Neural cell (in vitro differentiated cells): ENCODE measurements around the gene ZBTB7C. TPM values are rescaled to one million over a fixed set of nuclear protein-coding genes. Genes with fewer than 3 reads are reported as not detected.

Source experiments
- H2AFZ ChIP-seq: fragments of 200-600, 300-800 bp; sonication (generic), shearing (Covaris generic); 2 replicates; pipeline ENCODE4 v1.6.0; 2014; ENCODE audit warnings: low read depth, mild to moderate bottlenecking, antibody characterized with exemption, low read length, moderate library complexity
- H3F3A ChIP-seq: fragments of 200-600 bp; shearing (Covaris generic); 2 replicates; pipeline ENCODE4 v1.6.1; 2016; ENCODE audit warnings: mild to moderate bottlenecking, moderate library complexity, mixed read lengths, antibody characterized with exemption, low read length; ENCODE audit not compliant: insufficient read depth, poor library complexity, severe bottlenecking
- H3K27ac ChIP-seq: fragments of 200-600, 300-800 bp; sonication (generic), shearing (Covaris generic); 2 replicates; pipeline ENCODE4 v1.5.1; 2014; ENCODE audit warnings: mild to moderate bottlenecking, low read length, moderate library complexity
- H3K27me3 ChIP-seq: fragments of 300-800, 200-600 bp; sonication (generic), shearing (Covaris generic); 2 replicates; pipeline ENCODE4 v1.6.0; 2014; ENCODE audit warnings: mild to moderate bottlenecking, low read depth, low read length, moderate library complexity; ENCODE audit not compliant: insufficient read depth
- H3K36me3 ChIP-seq: fragments of 300-800, 200-600 bp; sonication (generic), shearing (Covaris generic); 2 replicates; pipeline ENCODE4 v1.5.1; 2014; ENCODE audit warnings: mild to moderate bottlenecking, antibody characterized with exemption, low read length, moderate library complexity; ENCODE audit not compliant: insufficient read depth
- H3K4me2 ChIP-seq: fragments of 300-800, 200-600 bp; sonication (generic), shearing (Covaris generic); 2 replicates; pipeline ENCODE4 v1.6.0; 2014; ENCODE audit warnings: mild to moderate bottlenecking, low read length
- H3K4me3 ChIP-seq: fragments of 300-800, 200-600 bp; sonication (generic), shearing (Covaris generic); 2 replicates; pipeline ENCODE4 v1.5.1; 2014; ENCODE audit warnings: mild to moderate bottlenecking, low read length, moderate library complexity
- H3K79me2 ChIP-seq: fragments of 200-600 bp; shearing (Covaris generic); replicated peaks from 2 replicates; pipeline ENCODE4 v1.6.0; 2014; ENCODE audit warnings: mild to moderate bottlenecking, low read length, moderate library complexity; ENCODE audit not compliant: insufficient read depth
- H3K9ac ChIP-seq: fragments of 300-800, 200-600 bp; sonication (generic), shearing (Covaris generic); 2 replicates; pipeline ENCODE4 v1.6.1; 2016; ENCODE audit warnings: mild to moderate bottlenecking, low read length, mixed read lengths
- H3K9me2 ChIP-seq: fragments of 200-600 bp; shearing (Covaris generic); 2 replicates; pipeline ENCODE4 v1.6.1; 2016; ENCODE audit warnings: mild to moderate bottlenecking, low read length, mixed read lengths; ENCODE audit not compliant: insufficient read depth
- H3K9me3 ChIP-seq: fragments of 200-600, 300-800 bp; sonication (generic), shearing (Covaris generic); 2 replicates; pipeline ENCODE4 v1.6.1; 2016; ENCODE audit warnings: mild to moderate bottlenecking, mixed run types, low read length, moderate library complexity, mixed read lengths
- H4K20me1 ChIP-seq: fragments of 200-600 bp; shearing (Covaris generic); 2 replicates; pipeline ENCODE4 v1.6.1; 2016; ENCODE audit warnings: mild to moderate bottlenecking, mixed run types; ENCODE audit not compliant: insufficient read depth
- EP300 ChIP-seq: fragments of 450-650 bp; conservative IDR thresholded peaks from 2 replicates; pipeline ENCODE4 v1.6.1; 2014; ENCODE audit warnings: antibody characterized with exemption, mild to moderate bottlenecking, moderate library complexity; ENCODE audit not compliant: poor library complexity, severe bottlenecking
- EZH2 ChIP-seq: fragments of 200-600, 300-800 bp; shearing (Covaris generic), sonication (generic); IDR thresholded peaks from 2 replicates; pipeline ENCODE4 v1.6.1; 2014; ENCODE audit warnings: antibody characterized with exemption, low read length, borderline replicate concordance, mild to moderate bottlenecking; ENCODE audit not compliant: insufficient read depth, poor library complexity, severe bottlenecking
- MXI1 ChIP-seq: fragments of 450-650 bp; conservative IDR thresholded peaks from 2 replicates; pipeline ENCODE4 v1.6.1; 2014; ENCODE audit warnings: antibody characterized with exemption, mild to moderate bottlenecking; ENCODE audit not compliant: poor library complexity, severe bottlenecking
- POLR2AphosphoS5 ChIP-seq: IDR thresholded peaks from 2 replicates; pipeline ENCODE4 v1.6.1; 2012
- RAD21 ChIP-seq: fragments of 450-650 bp; conservative IDR thresholded peaks from 2 replicates; pipeline ENCODE4 v1.6.1; 2014; ENCODE audit warnings: antibody characterized with exemption, mild to moderate bottlenecking, moderate library complexity
- SMC3 ChIP-seq: fragments of 450-650 bp; conservative IDR thresholded peaks from 2 replicates; pipeline ENCODE4 v1.6.1; 2014; ENCODE audit warnings: antibody characterized with exemption, mild to moderate bottlenecking, moderate library complexity; ENCODE audit not compliant: poor library complexity
- TAF1 ChIP-seq: IDR thresholded peaks from 2 replicates; pipeline ENCODE4 v1.6.1; 2012; ENCODE audit warnings: low read depth
- polyA plus RNA-seq: library from polyadenylated mRNA; depleted of rRNA; stranded (reverse); fragments of >200 nt; gene quantifications from 2 replicates; pipeline ENCODE4 v1.2.3, GENCODE V29; 2014
- TF ChIP-seq, protein P1 (sequence below): fragments of 450-650 bp; IDR thresholded peaks from 2 replicates; pipeline ENCODE4 v1.5.1; 2014; ENCODE audit warnings: antibody characterized with exemption, mild to moderate bottlenecking, moderate library complexity; ENCODE audit not compliant: poor library complexity, severe bottlenecking
- TF ChIP-seq, protein P2 (sequence below): IDR thresholded peaks from 2 replicates; pipeline ENCODE4 v1.6.1; 2012; ENCODE audit warnings: borderline replicate concordance

The ZBTB7C gene
- polyA plus RNA-seq, 1 donor from 2014 or later: 2.4 TPM

GRCh38 chr18:48104705-48105104 lies 304.5 kb downstream of the ZBTB7C start:
- Histone ChIP-seq H3F3A (no peaks in the 10 kb centered on the region), H4K20me1 (no peaks in the 10 kb centered on the region), H3K4me2 (no peak overlapping the region), H3K27ac (no peak overlapping the region), H3K9me2 (no peaks in the 10 kb centered on the region), H3K79me2 (no peaks in the 10 kb centered on the region), H3K27me3 (no peaks in the 10 kb centered on the region), H3K4me3 (no peak overlapping the region), H3K9ac (no peak overlapping the region), H3K36me3 (no peaks in the 10 kb centered on the region), H2AFZ (no peak overlapping the region), H3K9me3 (no peaks in the 10 kb centered on the region)
- TF ChIP-seq EP300: no peak
- TF ChIP-seq POLR2AphosphoS5: no peak
- TF ChIP-seq, protein P1, sequence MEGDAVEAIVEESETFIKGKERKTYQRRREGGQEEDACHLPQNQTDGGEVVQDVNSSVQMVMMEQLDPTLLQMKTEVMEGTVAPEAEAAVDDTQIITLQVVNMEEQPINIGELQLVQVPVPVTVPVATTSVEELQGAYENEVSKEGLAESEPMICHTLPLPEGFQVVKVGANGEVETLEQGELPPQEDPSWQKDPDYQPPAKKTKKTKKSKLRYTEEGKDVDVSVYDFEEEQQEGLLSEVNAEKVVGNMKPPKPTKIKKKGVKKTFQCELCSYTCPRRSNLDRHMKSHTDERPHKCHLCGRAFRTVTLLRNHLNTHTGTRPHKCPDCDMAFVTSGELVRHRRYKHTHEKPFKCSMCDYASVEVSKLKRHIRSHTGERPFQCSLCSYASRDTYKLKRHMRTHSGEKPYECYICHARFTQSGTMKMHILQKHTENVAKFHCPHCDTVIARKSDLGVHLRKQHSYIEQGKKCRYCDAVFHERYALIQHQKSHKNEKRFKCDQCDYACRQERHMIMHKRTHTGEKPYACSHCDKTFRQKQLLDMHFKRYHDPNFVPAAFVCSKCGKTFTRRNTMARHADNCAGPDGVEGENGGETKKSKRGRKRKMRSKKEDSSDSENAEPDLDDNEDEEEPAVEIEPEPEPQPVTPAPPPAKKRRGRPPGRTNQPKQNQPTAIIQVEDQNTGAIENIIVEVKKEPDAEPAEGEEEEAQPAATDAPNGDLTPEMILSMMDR: no peak
- TF ChIP-seq, protein P2, sequence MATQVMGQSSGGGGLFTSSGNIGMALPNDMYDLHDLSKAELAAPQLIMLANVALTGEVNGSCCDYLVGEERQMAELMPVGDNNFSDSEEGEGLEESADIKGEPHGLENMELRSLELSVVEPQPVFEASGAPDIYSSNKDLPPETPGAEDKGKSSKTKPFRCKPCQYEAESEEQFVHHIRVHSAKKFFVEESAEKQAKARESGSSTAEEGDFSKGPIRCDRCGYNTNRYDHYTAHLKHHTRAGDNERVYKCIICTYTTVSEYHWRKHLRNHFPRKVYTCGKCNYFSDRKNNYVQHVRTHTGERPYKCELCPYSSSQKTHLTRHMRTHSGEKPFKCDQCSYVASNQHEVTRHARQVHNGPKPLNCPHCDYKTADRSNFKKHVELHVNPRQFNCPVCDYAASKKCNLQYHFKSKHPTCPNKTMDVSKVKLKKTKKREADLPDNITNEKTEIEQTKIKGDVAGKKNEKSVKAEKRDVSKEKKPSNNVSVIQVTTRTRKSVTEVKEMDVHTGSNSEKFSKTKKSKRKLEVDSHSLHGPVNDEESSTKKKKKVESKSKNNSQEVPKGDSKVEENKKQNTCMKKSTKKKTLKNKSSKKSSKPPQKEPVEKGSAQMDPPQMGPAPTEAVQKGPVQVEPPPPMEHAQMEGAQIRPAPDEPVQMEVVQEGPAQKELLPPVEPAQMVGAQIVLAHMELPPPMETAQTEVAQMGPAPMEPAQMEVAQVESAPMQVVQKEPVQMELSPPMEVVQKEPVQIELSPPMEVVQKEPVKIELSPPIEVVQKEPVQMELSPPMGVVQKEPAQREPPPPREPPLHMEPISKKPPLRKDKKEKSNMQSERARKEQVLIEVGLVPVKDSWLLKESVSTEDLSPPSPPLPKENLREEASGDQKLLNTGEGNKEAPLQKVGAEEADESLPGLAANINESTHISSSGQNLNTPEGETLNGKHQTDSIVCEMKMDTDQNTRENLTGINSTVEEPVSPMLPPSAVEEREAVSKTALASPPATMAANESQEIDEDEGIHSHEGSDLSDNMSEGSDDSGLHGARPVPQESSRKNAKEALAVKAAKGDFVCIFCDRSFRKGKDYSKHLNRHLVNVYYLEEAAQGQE: no peak
- no peak for TF ChIP-seq SMC3
- no peak for TF ChIP-seq EZH2
- TF ChIP-seq TAF1: no peak
- no peak for TF ChIP-seq MXI1
- TF ChIP-seq RAD21: no peak

- H3K79me2 ChIP-seq: no peaks in the 10 kb centered on the region
- H3K27me3 ChIP-seq: no peaks in the 10 kb centered on the region
- no peak overlapping the region for H3K27ac ChIP-seq
- H3K9me2 ChIP-seq: no peaks in the 10 kb centered on the region
- no peaks in the 10 kb centered on the region for H3K36me3 ChIP-seq
- no peak overlapping the region for H3K4me2 ChIP-seq
- no peak overlapping the region for H2AFZ ChIP-seq
- no peaks in the 10 kb centered on the region for H4K20me1 ChIP-seq
- H3K4me3 ChIP-seq: peak overlapping the region; percentile 6
- H3K9me3 ChIP-seq: no peaks in the 10 kb centered on the region
- H3K9ac ChIP-seq: no peak overlapping the region
- H3F3A ChIP-seq: no peaks in the 10 kb centered on the region
- TF ChIP-seq POLR2AphosphoS5 (no peak), RAD21 (no peak), SMC3 (no peak), EZH2 (no peak), TAF1 (no peak), MXI1 (no peak), EP300 (no peak)
- TF ChIP-seq, protein P2: no peak
- TF ChIP-seq, protein P1: no peak
These were observed 308.5 kb downstream of the ZBTB7C start for GRCh38 chr18:48100651-48101165.
